ENCODE results near the gene CEP170B.

CEP170B gene

DNA sequence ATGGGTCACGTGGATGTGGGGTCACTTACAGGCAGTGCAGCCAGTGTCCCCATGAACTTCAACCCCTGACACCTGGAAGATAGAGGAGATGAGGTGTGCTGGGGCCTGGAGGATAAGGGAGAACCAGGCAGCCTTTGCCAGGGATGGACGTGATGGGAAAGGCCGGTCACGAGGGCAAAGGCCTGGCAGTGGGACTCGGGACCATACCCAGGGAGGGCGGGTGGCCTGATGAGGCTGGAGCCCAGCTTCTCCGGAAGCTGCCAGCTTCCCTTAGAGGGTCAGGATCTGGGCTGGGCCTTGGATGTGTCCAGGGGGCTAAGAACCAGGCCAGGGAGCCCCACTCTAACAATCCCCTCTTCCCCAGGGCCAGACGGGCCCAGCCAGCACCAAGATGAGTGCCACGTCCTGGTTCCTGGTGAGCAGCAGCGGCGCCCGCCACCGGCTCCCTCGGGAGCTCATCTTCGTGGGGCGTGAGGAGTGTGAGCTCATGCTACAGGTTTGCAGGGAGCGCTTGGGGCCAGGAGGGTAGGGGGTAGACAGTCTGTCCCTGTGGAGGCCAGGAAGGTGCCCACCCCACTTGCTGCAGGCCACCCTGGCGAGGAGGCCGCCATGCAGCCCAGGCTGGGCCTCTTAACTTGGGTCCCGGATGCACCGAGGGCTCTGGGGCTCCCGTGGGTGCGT, 3.1 kb downstream of the CEP170B start:
- no peak for DNase-seq

DNA sequence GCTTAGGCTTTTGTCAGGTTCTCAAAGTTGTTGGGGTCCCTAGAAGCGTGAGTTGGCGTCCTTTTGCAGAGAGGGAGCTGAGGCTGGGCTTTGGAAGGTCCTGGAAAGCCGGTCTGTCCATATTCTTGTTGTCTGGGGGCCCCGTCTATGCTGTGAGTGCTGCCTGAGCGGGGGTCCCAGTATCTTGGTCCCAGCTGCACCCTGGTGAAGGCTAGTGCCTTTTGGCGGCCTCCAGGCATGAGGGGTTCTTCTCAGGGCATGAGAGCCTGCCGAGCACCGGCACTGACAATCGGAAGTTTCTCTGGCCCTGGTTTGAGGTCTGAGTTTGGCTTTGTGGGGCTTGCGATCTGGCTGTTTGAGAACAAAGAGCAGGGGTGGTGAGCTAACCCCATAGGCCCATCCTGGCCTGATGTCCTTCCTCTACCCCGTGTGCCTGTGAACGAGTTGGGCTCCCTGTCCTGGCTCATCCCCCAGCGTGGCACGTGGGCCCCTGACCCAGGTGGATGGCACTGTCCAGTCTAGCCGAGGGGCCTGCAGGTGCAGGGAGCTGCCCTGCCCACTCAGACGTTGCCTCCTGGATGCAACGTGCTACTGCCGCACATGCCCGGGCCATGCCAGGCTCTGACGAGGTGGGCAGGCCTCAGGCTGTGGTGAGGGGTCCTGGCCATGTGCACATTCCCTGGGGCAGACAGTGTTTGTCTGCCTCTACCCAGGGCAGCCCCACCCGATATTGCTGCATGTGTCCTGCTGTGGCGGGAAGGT, 3.9 kb downstream of the CEP170B start:
- DNase-seq, result no peak

DNA sequence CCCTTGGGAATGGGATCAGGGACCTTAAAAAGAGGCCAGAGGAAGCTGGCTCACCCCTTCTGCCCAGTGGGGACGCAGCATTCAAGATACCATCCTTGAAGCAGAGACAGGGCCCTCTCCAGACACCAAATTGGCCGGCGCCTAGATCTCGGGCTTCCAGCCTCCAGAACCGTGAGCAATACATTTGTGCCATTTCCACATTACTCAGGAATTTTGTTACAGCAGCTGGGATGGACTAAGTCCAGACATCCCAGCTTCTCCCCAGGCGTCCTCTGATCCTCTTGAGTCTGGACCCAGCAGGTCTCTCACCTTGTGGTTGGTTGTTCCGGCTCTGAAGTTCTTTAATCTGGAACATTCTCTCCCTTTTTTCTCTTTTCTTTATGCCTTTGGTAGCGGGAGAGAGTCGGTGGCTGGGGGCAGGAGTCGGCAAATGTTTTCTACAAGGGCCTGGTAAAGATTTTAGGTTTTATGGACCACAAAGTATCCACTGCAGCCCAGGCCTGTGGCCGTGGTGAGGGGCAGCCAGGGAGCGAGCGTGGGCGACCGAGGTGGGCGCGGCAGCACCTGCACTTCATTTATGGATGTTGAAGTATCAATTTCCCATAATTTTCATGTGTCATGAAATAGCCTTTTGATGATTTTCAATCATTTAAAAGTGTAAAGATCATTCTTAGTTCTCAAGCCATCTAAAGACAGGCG, 4.8 kb downstream of the CEP170B start:
- DNase-seq, result no peak

DNA sequence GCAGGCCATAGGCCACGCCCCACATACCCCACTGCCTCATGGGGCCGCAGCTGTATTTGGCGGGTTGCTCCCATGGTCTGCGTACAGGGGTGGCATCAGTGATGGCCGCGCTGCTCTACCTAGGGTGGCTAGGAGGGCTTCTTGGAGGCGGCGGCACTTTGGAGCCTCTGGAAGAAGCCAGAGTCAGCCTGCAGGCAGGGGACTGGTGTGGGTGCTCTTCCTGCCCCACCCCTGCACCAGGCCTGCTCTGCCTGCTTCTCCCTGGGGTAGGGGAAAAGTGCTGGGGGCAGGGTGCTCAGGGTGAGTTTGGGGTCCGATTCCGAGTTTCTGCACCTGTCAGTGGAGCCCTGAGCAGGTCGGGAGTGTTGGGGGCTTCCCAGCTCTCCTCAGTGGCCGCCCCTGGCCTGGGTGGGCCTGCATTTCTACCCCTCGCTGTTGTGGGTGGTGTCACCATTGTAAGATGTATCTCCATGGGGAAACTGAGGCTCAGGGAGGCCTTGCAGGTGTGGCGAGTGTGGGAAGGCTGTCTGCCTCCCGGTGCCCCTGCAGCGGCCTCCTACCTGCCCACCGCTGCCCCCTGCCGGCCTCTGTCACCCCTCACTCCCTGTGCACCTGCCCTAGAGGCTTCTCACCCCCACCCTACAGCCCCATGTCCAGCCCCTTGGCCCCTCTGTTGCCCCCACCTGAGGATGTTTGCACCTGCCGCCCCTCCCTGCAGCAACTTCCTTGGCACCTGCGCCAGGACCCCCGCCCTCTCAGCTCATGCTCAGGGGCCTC, 5.5 kb downstream of the CEP170B start:
- DNase-seq, result peak; percentile 14

DNA sequence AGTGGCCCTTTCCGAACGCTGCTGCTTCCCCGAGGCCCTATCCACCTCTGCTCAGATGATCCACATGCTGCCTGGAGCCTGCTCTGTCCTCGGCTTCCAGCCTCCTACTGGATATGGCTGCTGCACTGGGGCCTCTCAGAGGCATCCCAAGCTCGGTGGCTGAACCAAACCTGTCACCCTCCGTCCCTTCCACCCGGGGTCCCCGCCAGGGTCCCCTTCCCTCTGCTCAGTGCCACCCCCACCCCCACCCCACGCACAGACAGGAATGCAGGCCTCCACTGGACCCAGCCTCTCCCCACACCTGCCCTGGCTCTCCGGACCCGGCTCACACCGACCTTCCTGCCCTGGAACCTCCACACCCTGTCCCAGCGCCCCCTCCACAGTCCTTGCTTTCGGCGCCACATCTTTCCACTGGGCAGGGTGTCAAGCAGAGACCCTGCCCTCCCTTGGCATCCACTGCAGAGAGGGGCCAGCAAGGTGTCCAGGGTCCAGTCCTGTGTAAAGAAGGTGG, 6.1 kb downstream of the CEP170B start:
- no peak for DNase-seq

DNA sequence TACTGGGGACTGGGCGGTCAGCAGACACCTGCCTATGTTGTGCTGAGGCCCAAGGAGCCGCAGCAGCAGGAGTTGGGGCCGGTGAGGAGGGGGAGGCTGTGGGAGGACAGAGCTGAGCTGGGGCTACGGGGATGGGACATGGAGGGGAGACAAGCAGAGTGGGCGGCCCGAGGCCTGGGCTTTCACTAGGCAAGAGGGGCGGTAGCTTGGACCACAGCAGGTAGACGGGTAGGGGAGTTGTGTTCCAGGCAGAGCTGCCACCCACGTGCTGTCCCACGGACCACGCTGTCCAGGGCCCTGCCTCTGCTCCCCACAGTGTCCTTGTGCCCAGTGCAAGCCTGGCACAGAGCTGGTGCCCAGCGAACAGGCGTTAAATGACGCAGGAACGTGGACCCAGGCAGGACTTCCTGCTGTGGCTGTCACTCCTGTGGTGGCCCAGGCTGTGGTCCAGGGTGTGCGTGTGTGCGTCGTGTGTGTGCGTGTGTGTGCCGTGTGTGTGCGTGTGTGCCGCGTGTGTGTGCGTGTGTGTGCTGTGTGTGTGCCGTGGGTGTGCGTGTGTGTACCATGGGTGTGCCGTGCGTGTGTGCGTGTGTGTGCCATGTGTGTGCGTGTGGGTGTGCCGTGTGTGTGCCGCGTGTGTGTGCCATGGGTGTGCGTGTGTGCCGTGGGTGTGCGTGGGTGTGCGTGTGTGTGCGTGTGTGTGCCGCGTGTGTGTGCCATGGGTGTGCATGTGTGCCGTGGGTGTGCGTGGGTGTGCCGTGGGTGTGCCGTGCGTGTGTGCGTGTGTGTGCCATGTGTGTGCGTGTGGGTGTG, 6.8 kb downstream of the CEP170B start:
- DNase-seq, result no peak

DNA sequence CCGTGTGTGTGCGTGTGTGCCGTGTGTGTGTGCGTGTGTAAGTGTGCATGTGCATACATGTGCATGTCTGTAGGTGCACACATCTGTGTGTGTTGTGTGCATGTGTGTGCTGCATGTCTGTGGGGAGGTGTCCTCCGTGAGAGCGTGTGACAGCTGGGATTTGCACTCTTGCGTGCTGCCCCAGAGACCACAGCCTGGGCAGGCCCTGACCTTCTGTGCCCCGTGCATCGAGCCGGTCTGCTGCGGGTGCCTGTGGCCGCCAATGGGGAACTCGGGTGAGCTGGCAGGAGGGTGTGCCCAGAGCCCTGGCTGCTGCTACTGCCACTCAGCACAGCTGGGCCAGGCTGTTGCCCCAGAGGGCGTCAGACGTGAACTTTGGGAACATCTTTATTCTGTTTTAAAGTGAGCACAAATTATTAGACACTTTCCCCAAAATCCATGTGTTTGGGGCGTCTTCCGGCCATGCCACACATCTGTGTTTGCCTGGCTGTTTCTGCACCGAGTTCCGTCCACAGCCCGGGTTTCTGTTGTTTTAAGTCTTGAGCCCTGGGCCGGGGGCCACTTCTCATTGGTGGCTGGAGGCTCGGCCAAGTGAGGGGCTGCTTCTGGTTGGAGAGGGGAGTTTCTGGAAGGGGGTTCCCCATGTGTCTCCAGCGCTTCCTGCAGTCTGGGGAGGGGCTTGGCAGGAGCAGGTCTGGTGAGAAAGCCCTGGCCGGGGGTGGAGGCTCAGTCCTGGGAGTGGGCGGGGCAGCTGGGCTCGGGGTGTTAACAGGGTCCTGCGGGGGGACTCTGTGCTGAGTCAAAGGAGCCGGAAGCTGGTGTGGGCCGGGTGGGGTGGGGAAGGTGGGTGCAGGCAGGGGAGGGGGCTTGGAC, 7.6 kb downstream of the CEP170B start:
- no peak for DNase-seq

DNA sequence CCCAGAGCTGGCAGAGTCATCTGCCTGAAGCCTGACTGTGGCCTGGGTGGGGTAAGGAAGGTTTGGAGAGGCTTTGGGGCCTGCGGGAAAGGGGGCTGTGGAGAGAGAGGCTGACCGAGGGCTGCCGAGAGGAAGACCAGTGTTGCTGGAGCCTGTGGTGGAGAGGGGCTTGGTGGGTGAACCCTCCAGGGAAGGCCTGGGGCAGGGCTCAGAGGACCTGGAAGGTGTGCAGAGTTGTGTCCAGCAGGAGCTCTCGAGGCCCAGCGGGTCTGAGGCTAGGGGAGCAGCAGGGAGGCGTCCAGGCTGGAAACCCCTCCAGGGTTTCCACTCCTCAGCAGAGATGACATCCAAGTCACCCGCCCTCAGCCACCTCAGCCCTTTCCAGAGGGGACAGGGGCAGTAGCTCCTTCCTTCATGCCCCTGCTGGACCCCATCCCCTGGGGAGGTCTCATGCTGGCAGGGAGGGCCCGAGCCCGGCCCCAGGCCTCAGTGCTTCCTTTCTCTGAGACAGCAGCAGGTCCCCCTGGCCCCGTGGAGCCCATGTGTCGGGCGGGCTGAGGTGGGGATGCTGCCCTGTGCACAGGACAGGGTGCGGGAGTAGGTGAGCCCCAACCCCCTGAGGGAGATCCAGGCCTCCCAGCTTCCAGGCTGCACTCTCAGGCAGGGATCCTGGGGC, 8.4 kb downstream of the CEP170B start:
- DNase-seq, result no peak

DNA sequence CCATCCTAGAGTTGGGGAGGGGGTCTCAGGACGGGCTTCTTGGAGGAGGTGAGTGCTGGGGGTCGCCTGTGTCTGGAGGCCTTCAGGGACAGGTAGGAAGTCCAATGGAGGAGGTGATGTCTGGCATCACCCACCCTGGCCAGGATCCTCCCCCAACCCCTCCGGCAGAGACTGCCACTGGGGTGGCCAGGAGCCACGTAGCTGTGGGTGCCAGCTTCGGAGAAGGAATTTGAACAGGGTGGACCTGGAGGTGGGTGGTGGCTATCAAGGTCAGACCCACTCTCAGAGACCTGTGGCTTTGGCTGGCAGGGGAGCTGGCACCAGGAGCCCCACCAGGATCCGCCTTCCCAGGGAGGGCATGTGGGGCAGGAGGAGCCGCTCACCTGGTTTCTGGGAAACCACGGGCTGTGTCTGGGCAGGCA, 9.1 kb downstream of the CEP170B start:
- no peak for DNase-seq

DNA sequence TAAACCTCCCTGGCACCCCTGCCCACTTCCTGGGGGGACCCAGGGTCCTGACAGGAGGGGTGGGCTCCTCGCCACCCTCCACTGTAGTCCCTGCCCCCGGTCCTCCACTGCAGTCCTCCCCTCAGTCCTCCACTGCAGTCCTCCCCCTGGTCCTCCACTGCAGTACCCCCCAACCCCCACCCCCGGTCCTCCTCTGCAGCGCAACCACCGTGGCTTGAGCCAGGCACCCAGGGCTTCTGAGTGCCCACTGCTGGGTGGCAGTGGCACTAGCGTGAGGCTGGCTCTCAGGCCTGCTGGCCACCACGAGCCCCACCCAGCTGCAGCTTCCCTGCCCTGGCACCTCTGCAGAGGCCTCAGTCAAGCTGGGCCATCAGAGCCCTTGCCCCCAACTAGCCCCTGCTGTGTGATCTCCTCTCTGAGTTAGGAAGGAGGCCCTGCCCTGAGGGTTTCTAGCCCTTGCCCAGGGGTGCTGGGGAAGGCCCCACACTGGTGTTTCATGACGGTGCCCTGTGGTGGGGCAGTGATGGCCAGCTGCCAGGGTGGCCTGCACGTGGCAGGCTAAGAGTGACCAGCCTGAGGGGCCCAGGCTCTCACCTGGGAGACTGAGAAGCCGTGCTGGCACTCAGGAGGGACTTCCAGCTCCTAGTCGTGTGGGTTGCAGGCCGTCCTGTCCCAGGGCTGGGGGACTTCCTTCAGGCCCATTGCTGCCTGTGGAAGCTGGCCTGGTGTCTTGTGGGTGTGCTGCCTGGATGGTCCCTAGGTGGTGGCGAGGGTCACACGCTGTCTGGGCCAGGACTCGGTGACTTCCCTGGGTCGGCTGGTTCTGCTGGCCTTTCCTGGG, 9.7 kb downstream of the CEP170B start:
- DNase-seq, result no peak

DNA sequence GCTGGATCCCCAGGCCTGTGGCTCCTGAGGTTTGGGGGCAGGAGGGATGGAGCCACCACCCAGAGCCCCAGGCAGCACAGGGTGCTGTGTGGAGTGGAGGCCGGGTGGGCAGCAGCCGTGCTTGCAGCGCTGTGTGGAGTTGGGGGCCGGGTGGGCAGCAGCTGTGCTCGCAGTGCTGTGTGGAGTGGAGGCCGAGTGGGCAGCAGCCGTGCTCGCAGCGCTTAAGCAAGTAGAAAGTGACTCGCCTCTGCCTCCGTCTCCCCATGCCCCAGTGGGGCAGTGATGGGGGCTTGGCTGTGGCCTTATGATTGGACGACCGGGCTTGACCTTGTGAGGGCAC, 10.3 kb downstream of the CEP170B start:
- DNase-seq, result no peak

DNA sequence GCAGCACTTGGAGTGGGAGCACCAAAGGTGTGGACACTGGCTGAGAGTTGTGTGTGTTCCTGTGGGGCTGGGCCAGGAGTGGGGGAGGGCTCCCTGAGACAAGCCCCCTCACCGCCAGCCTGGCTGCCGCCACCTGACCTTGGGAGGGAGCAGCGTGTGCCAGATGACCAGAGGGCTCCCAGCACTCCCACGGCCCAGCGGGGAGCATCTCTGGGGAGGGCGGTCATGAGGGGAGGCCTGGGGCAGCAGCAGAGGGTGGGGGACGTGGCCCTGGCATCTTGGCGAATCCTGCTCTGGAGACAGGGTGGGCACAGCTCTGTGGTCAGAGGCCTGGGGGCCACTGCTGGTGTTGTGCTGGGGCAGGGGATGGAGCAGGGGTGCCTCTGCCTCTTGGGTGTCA, 10.7 kb downstream of the CEP170B start:
- DNase-seq, result no peak

DNA sequence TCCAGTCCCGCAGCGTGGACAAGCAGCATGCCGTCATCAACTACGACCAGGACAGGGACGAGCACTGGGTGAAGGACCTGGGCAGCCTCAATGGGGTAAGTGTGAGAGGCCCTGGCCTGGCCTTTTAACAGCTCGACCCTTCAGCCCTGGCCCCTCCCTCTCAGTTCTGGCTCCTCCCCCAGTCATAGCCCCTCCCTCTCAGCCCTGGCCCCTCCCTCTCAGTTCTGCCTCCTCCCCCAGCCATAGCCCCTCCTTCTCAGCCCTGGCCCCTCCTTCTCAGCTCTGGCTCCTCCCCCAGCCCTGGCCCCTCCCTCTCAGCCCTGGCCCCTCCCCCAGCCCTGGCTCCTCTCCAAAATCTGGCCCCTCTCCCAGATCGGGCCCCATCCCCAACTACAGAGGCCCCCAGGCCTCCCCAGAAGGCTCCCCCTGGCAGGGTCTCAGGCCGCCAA, 11.2 kb downstream of the CEP170B start:
- no peak for DNase-seq

DNA sequence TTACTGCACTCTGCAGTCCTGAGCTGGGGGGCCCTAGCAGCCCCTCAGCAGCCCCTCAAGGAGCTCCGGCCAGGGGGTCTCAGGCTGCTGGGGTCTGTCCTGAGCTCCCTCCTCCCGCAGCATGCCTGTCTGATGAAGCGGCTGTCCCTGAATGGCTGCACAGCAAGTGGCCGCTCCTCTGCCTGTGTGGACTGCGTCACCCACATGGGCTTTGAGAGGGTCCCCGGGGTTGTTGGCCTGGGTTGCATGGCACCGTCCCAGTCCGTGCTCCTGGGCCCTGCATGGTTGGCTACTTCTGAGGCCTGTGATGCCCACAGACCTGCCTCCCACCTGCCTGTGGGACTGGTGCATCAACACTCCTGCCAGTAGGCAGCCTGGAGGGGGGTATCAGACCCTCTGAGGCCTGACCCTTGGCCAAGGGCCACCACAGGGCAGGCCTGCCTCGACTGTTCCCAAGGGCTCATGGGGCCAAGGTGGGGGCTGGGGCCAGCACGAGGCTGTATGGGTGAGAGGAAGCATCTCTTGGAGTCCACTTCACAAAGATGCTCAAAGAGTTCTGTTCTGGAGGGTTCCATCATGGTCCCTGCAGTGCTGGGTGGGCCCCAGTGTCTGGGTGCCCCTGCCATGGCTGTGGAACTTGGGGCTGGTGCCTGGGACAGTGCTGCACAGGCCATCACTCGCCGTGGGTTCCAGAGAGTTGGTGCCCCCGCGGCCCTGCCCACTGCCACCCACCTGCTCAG, 12.2 kb downstream of the CEP170B start:
- no peak for DNase-seq

DNA sequence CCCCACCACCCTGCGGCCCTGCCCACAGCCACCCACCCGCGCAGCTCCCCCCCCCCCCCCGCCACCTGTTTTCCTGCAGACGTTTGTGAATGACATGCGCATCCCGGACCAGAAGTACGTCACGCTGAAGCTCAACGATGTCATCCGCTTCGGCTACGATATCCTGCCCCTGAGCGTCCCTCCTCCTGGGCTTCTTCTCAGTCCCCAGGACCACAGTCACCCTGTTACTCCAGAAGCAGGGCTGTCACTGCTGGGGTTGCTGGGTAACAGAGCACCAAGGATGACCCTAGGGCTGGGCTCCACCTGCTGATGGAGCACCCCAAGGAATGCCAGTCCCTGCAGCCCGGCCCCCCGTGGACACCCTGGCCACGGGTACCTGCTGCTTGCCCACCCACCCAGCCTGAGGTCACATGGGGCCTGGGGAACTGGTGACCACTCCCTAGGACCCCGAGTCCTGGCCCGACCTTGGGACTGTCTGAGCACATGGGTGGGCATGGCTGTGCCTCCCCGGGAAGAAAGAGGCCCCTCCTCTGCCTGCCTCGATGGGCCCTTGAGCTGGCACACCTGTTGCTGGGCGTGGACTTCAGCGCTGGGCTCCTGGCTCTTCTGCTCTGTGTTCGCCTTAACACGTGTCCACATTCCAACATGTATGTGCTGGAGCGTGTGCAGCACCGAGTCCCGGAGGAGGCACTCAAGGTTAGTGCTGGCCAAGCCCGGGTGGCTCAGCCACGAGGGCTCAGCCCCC, 12.9 kb downstream of the CEP170B start:
- DNase-seq, result no peak

DNA sequence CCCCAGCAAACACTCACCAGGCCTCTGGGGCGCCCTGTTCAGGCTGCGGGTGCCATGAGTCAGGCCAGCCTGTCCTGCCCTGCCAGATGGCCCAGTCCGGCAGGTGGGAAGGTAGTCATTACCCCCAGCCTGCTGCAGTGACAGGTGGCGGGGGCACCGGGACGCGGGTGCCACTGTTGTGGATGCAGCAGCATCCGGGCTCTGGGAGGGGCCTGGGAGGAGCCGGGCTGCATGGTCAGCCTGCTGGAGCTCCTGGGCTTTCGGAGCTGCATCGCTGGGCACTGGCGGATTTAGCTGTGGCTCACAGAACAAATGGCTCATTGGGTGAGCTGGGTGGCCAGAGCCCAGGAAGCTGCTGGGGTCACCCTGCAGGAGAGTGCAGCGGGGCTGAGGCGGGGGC, 13.5 kb downstream of the CEP170B start:
- no peak for DNase-seq

DNA sequence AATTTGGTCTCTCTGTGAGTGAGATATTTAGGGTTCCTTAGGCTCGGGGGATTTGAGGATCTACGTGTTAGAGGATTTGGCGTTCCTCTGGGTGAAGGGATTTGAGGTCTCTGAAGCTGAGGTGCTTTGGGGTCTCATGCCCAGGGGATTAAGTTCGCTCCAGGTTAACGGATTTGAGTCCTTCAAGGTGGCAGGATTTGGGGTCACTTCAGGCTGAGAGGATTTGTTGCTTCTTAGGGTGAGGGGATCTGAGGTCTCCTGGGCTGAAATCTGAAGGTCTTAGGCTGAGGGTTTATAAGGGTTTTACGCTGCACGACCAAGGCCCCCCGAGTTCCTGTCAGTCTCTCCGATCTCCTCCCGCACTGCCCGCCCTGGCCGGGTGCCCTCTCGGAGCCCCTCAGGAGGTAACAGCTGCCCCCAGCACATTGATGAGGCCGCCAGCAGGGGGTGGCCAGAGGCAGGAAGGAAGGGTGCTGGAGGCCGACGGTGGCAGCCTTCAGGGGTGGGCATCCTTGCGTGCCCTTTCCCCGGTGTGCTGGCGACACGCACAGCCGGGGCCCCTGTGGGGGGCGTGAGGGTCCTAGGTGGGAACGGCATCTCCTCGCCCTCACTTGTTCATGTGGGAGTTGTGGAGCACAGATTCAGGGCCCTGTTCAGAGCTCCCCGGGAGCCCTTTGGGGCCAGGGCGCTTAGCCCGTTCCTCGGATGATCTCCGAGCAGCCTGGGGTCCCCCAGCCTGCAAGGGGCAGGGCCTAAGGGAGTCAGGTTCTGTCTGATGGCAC, 14.3 kb downstream of the CEP170B start:
- no peak for DNase-seq
